ENCODE measurements around the gene TRPM7. TPM values are rescaled to one million over a fixed set of nuclear protein-coding genes. Genes with fewer than 3 reads are reported as not detected.

Gene TRPM7
- total and polyA plus RNA-seq, 12 donors = 6.7 to 42.4 (median 28.1) TPM

DNA sequence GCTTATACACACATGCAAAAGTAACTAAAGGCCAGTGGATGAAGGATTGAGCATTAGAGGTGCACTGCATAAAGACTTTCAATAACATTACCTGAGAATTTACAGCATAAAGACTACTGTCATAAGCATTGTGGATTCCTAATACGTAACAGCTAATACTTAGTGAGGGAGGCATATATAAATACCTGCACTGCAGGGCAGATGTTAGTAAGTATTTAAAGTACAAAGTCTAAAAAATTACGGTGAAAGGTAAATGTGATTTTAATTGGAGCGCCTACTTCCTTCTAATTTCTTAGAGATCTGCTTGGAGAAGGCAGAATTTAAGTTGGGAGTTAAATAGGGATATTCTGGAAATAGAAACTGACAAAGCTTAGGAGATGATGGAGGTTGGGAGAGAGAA is 25.4 kb upstream of the TRPM7 start:
- Histone ChIP-seq H3K4me3 (no peak overlapping the region), H3K4me1 (peaks cover 0 to 29% (median 0%) of the 10 kb centered on the region in 9 donors), H3K27me3 (no peaks in the 10 kb centered on the region), H3K27ac (peak overlapping the region; percentile 11 to 90 (median 68)), H3K9me3 (no peaks in the 10 kb centered on the region), H3K36me3 (peaks cover 0 to 85% (median 0%) of the 10 kb centered on the region in 9 donors)
- DNase-seq (no peak), ATAC-seq (no peak)
- WGBS, 2 donors = 76 to 90% methylated on average over 3 of the region's 3 CpGs
- intact Hi-C loops (cut with DNase I) = loop anchor here in 1 of 10 donors (5.0 kb wide), 1 partner anchor 35 kb away; no protein-coding TSS in a partner anchor
- TF ChIP-seq, protein P1, sequence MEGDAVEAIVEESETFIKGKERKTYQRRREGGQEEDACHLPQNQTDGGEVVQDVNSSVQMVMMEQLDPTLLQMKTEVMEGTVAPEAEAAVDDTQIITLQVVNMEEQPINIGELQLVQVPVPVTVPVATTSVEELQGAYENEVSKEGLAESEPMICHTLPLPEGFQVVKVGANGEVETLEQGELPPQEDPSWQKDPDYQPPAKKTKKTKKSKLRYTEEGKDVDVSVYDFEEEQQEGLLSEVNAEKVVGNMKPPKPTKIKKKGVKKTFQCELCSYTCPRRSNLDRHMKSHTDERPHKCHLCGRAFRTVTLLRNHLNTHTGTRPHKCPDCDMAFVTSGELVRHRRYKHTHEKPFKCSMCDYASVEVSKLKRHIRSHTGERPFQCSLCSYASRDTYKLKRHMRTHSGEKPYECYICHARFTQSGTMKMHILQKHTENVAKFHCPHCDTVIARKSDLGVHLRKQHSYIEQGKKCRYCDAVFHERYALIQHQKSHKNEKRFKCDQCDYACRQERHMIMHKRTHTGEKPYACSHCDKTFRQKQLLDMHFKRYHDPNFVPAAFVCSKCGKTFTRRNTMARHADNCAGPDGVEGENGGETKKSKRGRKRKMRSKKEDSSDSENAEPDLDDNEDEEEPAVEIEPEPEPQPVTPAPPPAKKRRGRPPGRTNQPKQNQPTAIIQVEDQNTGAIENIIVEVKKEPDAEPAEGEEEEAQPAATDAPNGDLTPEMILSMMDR (IDR thresholded peaks at IDR 0.05) = no peak

DNA sequence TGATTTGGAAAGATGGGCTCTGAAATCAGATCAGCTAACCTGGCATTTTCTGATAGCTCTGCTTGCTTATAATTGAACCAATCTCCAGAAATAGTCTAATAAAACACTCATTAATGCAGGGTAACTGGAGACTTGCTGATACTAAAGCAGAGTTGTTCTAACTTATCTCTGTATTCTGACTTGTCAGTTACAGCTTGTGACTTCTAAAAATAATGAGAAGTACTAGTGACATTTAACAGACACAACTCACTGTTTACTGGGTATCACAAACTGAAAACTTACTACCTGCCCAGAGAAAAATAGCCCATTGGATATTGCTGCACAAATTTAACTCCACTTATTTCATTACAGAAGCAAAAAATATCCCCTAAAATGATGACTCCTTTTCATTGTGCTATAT is 24.0 kb upstream of the TRPM7 start:
- H3K4me1 ChIP-seq = peaks cover 0 to 29% (median 0%) of the 10 kb centered on the region in 9 donors
- H3K27me3 ChIP-seq = no peaks in the 10 kb centered on the region
- TF ChIP-seq, protein P1 (IDR thresholded peaks at IDR 0.05) = no peak
- ATAC-seq (peak; percentile 58 to 94 (median 79)), DNase-seq (no peak)
- H3K27ac ChIP-seq = peak overlapping the region; percentile 39 to 90 (median 72)
- intact Hi-C loops (cut with DNase I) = loop anchor here in 1 of 10 donors (5.0 kb wide), 1 partner anchor 33 kb away; no protein-coding TSS in a partner anchor
- H3K4me3 ChIP-seq = no peak overlapping the region
- peaks cover 0 to 84% (median 2%) of the 10 kb centered on the region in 9 donors for H3K36me3 ChIP-seq
- H3K9me3 ChIP-seq = no peaks in the 10 kb centered on the region

DNA sequence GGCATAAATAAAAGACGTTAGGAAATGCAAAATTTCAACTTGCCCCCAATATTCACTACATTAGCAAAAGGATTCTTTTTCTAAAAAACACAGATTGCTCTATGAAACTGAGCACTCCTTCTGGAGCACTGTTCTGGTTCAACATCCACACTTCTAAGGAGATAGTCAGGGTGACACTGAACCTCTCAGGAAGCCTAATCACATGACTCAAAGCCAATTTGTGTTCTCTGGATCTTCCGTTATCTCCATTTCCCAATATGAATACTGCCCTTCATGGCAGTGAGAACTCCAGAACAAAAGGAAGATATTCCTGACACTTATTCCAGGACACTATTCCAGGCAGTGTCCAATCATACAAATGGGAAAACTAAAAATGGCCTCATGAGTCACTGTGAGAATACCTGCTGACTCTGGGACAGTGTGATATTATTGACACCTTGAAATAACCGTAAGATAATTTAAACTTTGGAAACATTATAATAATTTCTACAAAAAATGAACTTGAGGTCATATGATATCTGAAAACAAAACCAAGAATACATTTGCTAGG is 21.4 kb upstream of the TRPM7 start:
- intact Hi-C loops (cut with DNase I) = no loop called here
- Histone ChIP-seq H3K9me3 (no peaks in the 10 kb centered on the region), H3K36me3 (peaks cover 0 to 86% (median 2%) of the 10 kb centered on the region in 9 donors), H3K27me3 (no peaks in the 10 kb centered on the region), H3K27ac (peak overlapping the region in 6 of 10 donors; percentile 39 to 90 (median 64)), H3K4me3 (no peak overlapping the region), H3K4me1 (peaks cover 0 to 29% (median 0%) of the 10 kb centered on the region in 9 donors)
- TF ChIP-seq, protein P1 (IDR thresholded peaks at IDR 0.05) = no peak
- ATAC-seq (peak in 7 of 8 donors; percentile 23 to 88 (median 48)), DNase-seq (no peak)
- 74 to 76% methylated on average over 3 of the region's 3 CpGs for WGBS, 2 donors

DNA sequence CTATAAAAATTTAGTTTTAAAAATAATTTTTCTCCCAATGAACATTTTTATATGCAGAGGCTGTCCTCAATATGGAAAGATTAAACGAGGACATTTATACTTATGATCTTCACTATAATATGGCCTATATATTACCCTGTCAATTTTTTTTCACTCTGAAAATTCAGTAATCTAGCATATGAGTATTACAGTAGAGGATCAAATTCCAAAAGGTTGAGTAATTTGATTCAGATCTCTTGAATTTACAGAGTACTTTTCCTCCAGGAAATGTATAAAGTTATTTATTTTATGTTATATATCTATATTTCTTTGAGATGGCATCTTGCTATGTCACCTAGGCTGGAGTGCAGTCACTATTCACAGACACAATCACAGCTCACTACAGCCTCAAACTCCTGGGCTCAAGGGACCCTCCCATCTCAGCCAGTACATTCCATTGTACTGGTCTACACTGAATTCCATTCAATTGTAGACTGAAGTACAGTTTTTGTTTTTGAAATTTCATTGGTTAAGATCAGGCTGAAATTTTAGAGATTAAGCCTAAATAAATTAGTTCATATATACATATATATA is 16.3 kb upstream of the TRPM7 start:
- peaks cover 0 to 1% (median 0%) of the 10 kb centered on the region in 9 donors for H3K4me1 ChIP-seq
- WGBS, 2 donors = 94 to 96% methylated on average over 1 of the region's 1 CpG
- TF ChIP-seq, protein P1 (IDR thresholded peaks at IDR 0.05) = no peak
- no peaks in the 10 kb centered on the region for H3K27me3 ChIP-seq
- H3K9me3 ChIP-seq = no peaks in the 10 kb centered on the region
- H3K4me3 ChIP-seq = no peak overlapping the region
- H3K36me3 ChIP-seq = peaks cover 0 to 77% (median 4%) of the 10 kb centered on the region in 9 donors
- intact Hi-C loops (cut with DNase I) = no loop called here
- DNase-seq = no peak
- no peak for ATAC-seq
- H3K27ac ChIP-seq = no peak overlapping the region

All from heart right ventricle (tissue), 16 donors.